A549 (cell line): ENCODE results near the gene MYBL2. TPM values are rescaled to one million over a fixed set of nuclear protein-coding genes. Genes with fewer than 3 reads are reported as not detected.

Experiments used
- ATAC-seq, 2 experiments: fragments of 200-7000 bp in 1 of 2; fragments of >200 bp in 1 of 2; cut with Nextera tagmentation in 1 of 2; cut with Tn5 transposase in 1 of 2; 3 replicates each; pipeline versions ENCODE4 v1.8.0 to v1.9.1; 2018 to 2020; ENCODE audit warnings: mild to moderate bottlenecking in 1 of 2, moderate library complexity in 1 of 2
- CTCF ChIA-PET: fragments of 300-600 bp; sonication (Branson Sonifier 250); formaldehyde crosslinking; extraction: SDS; loops from one replicate; lab custom pipeline; 2021; ENCODE audit warnings: antibody characterized with exemption, inconsistent platforms; lab: Yijun Ruan, JAX
- POLR2A ChIA-PET: fragments of 350-600 bp; formaldehyde crosslinking; extraction: SDS; loops from one replicate; lab custom pipeline; 2021; ENCODE audit warnings: antibody characterized with exemption, inconsistent platforms; lab: Yijun Ruan, JAX
- DNase-seq, 2 experiments: peaks; one replicate each; pipeline versions ENCODE4 v3.0.0 to v3.0.0-alpha.2; 2011 to 2016; ENCODE audit warnings: low read depth in 1 of 2, low spot score in 1 of 2
- FAIRE-seq: peaks from 2 replicates; lab custom pipeline; 2011; peaks lifted over from hg19 to GRCh38; lab: Jason Lieb, UNC
- H3K27ac ChIP-seq, 2 experiments: fragments of >200 bp; sonication (Bioruptor Twin); formaldehyde crosslinking; 3 replicates each; pipeline ENCODE4 v1.5.1; 2016 to 2017
- H3K4me1 ChIP-seq: fragments of >200 bp; sonication (Bioruptor Twin); formaldehyde crosslinking; 3 replicates; pipeline ENCODE4 v1.6.1; 2016
- H3K4me2 ChIP-seq: fragments of >200 bp; sonication (Bioruptor Twin); formaldehyde crosslinking; 3 replicates; pipeline ENCODE4 v1.6.1; 2016
- H3K4me3 ChIP-seq: fragments of >200 bp; sonication (Bioruptor Twin); formaldehyde crosslinking; 3 replicates; pipeline ENCODE4 v1.5.1; 2016
- H3K9me3 ChIP-seq: fragments of >200 bp; sonication (Bioruptor Twin); formaldehyde crosslinking; 3 replicates; pipeline ENCODE4 v1.6.1; 2016
- BHLHE40 ChIP-seq: IDR thresholded peaks from 2 replicates; pipeline ENCODE4 v1.6.1; 2012; ENCODE audit warnings: low read depth, low read length, inconsistent platforms
- CEBPB ChIP-seq, 2 experiments: fragments of >200 bp in 1 of 2; sonication (Bioruptor Twin) in 1 of 2; formaldehyde crosslinking in 1 of 2; IDR thresholded peaks; 2 replicates each; pipeline ENCODE4 v1.6.1; 2012 to 2016
- E2F6 ChIP-seq: IDR thresholded peaks from 2 replicates; pipeline ENCODE4 v1.6.1; 2012; ENCODE audit warnings: low read depth, borderline replicate concordance
- ESRRA ChIP-seq: fragments of 150-350 bp; IDR thresholded peaks from 2 replicates; pipeline ENCODE4 v1.6.1; 2014; ENCODE audit warnings: mild to moderate bottlenecking, low read length, borderline replicate concordance
- FOXS1 ChIP-seq: fragments of 250-450 bp; sonication (Bioruptor Pico); IDR thresholded peaks from 2 replicates; pipeline ENCODE4 v1.5.0; 2020; ENCODE audit warnings: mild to moderate bottlenecking, moderate library complexity
- GATA3 ChIP-seq: IDR thresholded peaks from 2 replicates; pipeline ENCODE4 v1.6.1; 2012; ENCODE audit warnings: borderline replicate concordance
- HES2 ChIP-seq: fragments of >200 bp; sonication (Bioruptor Twin); formaldehyde crosslinking; IDR thresholded peaks from 2 replicates; pipeline ENCODE4 v1.6.1; 2016
- HEYL ChIP-seq: fragments of 250-450 bp; sonication (Bioruptor Pico); IDR thresholded peaks from 2 replicates; pipeline ENCODE4 v1.8.0; 2021; ENCODE audit warnings: mild to moderate bottlenecking, moderate library complexity
- HMGXB4 ChIP-seq: fragments of 250-450 bp; sonication (Bioruptor Pico); IDR thresholded peaks from 2 replicates; pipeline ENCODE4 v1.5.0; 2021; ENCODE audit warnings: mild to moderate bottlenecking, moderate library complexity, borderline replicate concordance
- HOXB5 ChIP-seq: fragments of 250-450 bp; sonication (Bioruptor Pico); IDR thresholded peaks from 2 replicates; pipeline ENCODE4 v1.5.0; 2020; ENCODE audit warnings: mild to moderate bottlenecking, moderate library complexity
- MAFK ChIP-seq: fragments of 450-650 bp; IDR thresholded peaks from 2 replicates; pipeline ENCODE4 v1.6.1; 2014; ENCODE audit not compliant: partially characterized antibody
- NFE2L2 ChIP-seq: fragments of 150-350 bp; conservative IDR thresholded peaks from 2 replicates; pipeline ENCODE4 v1.6.1; 2014; ENCODE audit warnings: low read length
- NPAS2 ChIP-seq: fragments of 250-450 bp; sonication (Bioruptor Pico); IDR thresholded peaks from 2 replicates; pipeline ENCODE4 v1.8.0; 2022; ENCODE audit warnings: mild to moderate bottlenecking, moderate library complexity, borderline replicate concordance
- POLR2AphosphoS2 ChIP-seq: conservative IDR thresholded peaks from 2 replicates; pipeline ENCODE4 v1.6.1; 2012; ENCODE audit warnings: low read length, improper control_type of control experiment, inconsistent platforms
- RAD21 ChIP-seq, 2 experiments: fragments of >200 bp in 1 of 2; sonication (Bioruptor Twin) in 1 of 2; formaldehyde crosslinking in 1 of 2; IDR thresholded peaks in 1 of 2; conservative IDR thresholded peaks in 1 of 2; 2 replicates in 1 of 2; 3 replicates in 1 of 2; pipeline ENCODE4 v1.6.1; 2012 to 2018; ENCODE audit warnings: inconsistent platforms in 1 of 2
- RARB ChIP-seq: fragments of 250-450 bp; sonication (Bioruptor Pico); IDR thresholded peaks from 2 replicates; pipeline ENCODE4 v1.8.0; 2021; ENCODE audit warnings: mild to moderate bottlenecking, moderate library complexity
- RFX5 ChIP-seq: fragments of 450-650 bp; IDR thresholded peaks from 2 replicates; pipeline ENCODE4 v1.7.1; 2014; ENCODE audit warnings: antibody characterized with exemption, mild to moderate bottlenecking, moderate library complexity
- RNF2 ChIP-seq: fragments of 200-600 bp; sonication (generic); IDR thresholded peaks from 2 replicates; pipeline ENCODE4 v1.6.1; 2016; ENCODE audit warnings: low read depth, mild to moderate bottlenecking, antibody characterized with exemption, moderate library complexity, borderline replicate concordance
- SMC3 ChIP-seq: fragments of >200 bp; sonication (Bioruptor Twin); formaldehyde crosslinking; IDR thresholded peaks from 3 replicates; pipeline ENCODE4 v1.6.1; 2018; ENCODE audit warnings: inconsistent platforms
- ZC3H11A ChIP-seq: fragments of 450-650 bp; IDR thresholded peaks from 2 replicates; pipeline ENCODE4 v1.6.1; 2014; ENCODE audit warnings: antibody characterized with exemption, mild to moderate bottlenecking
- ZNF302 ChIP-seq: fragments of 250-450 bp; sonication (Bioruptor Pico); IDR thresholded peaks from 2 replicates; pipeline ENCODE4 v1.9.0; 2021; ENCODE audit warnings: inconsistent platforms, mild to moderate bottlenecking, moderate library complexity
- WGBS: methylation state at CpG from one replicate; pipeline ENCODE4 v1.1.6; 2017; ENCODE audit errors: missing lambda C conversion rate; 5-methylcytosine and 5-hydroxymethylcytosine counted together
- polyA plus RNA-seq, 4 experiments: library from polyadenylated mRNA; depleted of rRNA in 3 of 4; stranded (reverse); fragments of >200 nt; fragmentation: RNase III in 1 of 4; extraction: RNeasy Plus Mini Kit Qiagen cat#74134 plus additional on column Dnase treatment in 1 of 4; gene quantifications; 2 replicates in 3 of 4; 3 replicates in 1 of 4; pipeline ENCODE4 v1.2.3, GENCODE V29; 2011 to 2017
- TF ChIP-seq, protein P1 (sequence below): fragments of 150-350 bp; IDR thresholded peaks from 2 replicates; pipeline ENCODE4 v1.6.1; 2014; ENCODE audit warnings: low read depth, mild to moderate bottlenecking, low read length

Gene MYBL2
- polyA plus RNA-seq, 2 of the 4 experiments (the other 2 are of a cell fraction) = 19.9 to 53.7 TPM

GRCh38 chr20:43762911-43763310, 96.0 kb downstream of the MYBL2 start:
- ATAC-seq (no peak), FAIRE-seq (no peak), DNase-seq (no peak)
- ChIA-PET CTCF (interaction anchor here (0.6 to 6.0 kb wide), 4 partner anchors 13 to 848 kb away, joined by 3 to 43 read pairs (median 8); no protein-coding TSS in a partner anchor), POLR2A (no interaction called here)
- TF ChIP-seq POLR2AphosphoS2 (no peak), RFX5 (no peak), RAD21 (conservative IDR thresholded peaks at IDR 0.05 in 1 of 2, IDR thresholded peaks at IDR 0.05 in 1 of 2) (no peak), HES2 (no peak), ESRRA (no peak), RNF2 (no peak), RARB (CRISPR knock-in tag) (no peak), BHLHE40 (no peak), MAFK (no peak), GATA3 (no peak), FOXS1 (CRISPR knock-in tag) (no peak), CEBPB (IDR thresholded peaks at IDR 0.05) (no peak), HOXB5 (CRISPR knock-in tag) (no peak)
- TF ChIP-seq, protein P1, sequence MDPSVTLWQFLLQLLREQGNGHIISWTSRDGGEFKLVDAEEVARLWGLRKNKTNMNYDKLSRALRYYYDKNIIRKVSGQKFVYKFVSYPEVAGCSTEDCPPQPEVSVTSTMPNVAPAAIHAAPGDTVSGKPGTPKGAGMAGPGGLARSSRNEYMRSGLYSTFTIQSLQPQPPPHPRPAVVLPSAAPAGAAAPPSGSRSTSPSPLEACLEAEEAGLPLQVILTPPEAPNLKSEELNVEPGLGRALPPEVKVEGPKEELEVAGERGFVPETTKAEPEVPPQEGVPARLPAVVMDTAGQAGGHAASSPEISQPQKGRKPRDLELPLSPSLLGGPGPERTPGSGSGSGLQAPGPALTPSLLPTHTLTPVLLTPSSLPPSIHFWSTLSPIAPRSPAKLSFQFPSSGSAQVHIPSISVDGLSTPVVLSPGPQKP = no peak
- Histone ChIP-seq H3K4me2 (no peak overlapping the region), H3K9me3 (no peaks in the 10 kb centered on the region), H3K4me3 (no peak overlapping the region), H3K4me1 (no peaks in the 10 kb centered on the region), H3K27ac (no peak overlapping the region)
- WGBS = 82% methylated on average over 7 of the region's 7 CpGs

GRCh38 chr20:43765916-43766315, 99.0 kb downstream of the MYBL2 start:
- no peaks in the 10 kb centered on the region for H3K4me1 ChIP-seq
- 79% methylated on average over 7 of the region's 7 CpGs for whole genome bisulfite sequencing
- FAIRE-seq (no peak), DNase-seq (no peak)
- TF ChIP-seq ESRRA (no peak), HMGXB4 (CRISPR knock-in tag) (no peak), FOXS1 (CRISPR knock-in tag) (no peak), HEYL (CRISPR knock-in tag) (no peak), NFE2L2 (no peak), NPAS2 (CRISPR knock-in tag) (no peak), E2F6 (no peak), SMC3 (no peak), ZNF302 (no peak), ZC3H11A (no peak)
- TF ChIP-seq, all 56 proteins: peak for 0
- ChIA-PET POLR2A (interaction anchor here (0.6 kb wide), 1 partner anchor 77 kb away, joined by 3 read pairs; no protein-coding TSS in a partner anchor), CTCF (interaction anchor here (0.6 to 6.0 kb wide), 3 partner anchors 16 to 315 kb away, joined by 3 to 43 read pairs (median 5); no protein-coding TSS in a partner anchor)
- Histone ChIP-seq H3K9me3 (no peaks in the 10 kb centered on the region), H3K4me3 (no peak overlapping the region), H3K4me2 (no peak overlapping the region), H3K27ac (no peak overlapping the region)
- no peak for ATAC-seq

Other genes with a start within 250 kb of the MYBL2 start
- 134 and 145 TPM in 2 replicates for gene SRSF6, start 209.2 kb upstream of the MYBL2 start, polyA plus RNA-seq (2011; rRNA removed)
- 99.3 to 113 TPM (median 105 TPM) in 3 replicates for gene SRSF6, start 209.2 kb upstream of the MYBL2 start, polyA plus RNA-seq (2017; fragmentation: RNase III; extraction: RNeasy Plus Mini Kit Qiagen cat#74134 plus additional on column Dnase treatment)
- gene L3MBTL1, start 159.4 kb upstream of the MYBL2 start, polyA plus RNA-seq (2011; rRNA removed) = 2.5 and 3.6 TPM in 2 replicates
- gene L3MBTL1, start 159.4 kb upstream of the MYBL2 start, polyA plus RNA-seq (2017; fragmentation: RNase III; extraction: RNeasy Plus Mini Kit Qiagen cat#74134 plus additional on column Dnase treatment) = 2.8 to 3.8 TPM (median 3.7 TPM) in 3 replicates
- 9.4 and 10.4 TPM in 2 replicates for gene SGK2, start 108.1 kb upstream of the MYBL2 start, polyA plus RNA-seq (2011; rRNA removed)
- 11.4 to 12.2 TPM (median 11.8 TPM) in 3 replicates for gene SGK2, start 108.1 kb upstream of the MYBL2 start, polyA plus RNA-seq (2017; fragmentation: RNase III; extraction: RNeasy Plus Mini Kit Qiagen cat#74134 plus additional on column Dnase treatment)
- 42.2 and 49.0 TPM in 2 replicates for gene IFT52, start 76.2 kb upstream of the MYBL2 start, polyA plus RNA-seq (2011; rRNA removed)
- gene IFT52, start 76.2 kb upstream of the MYBL2 start, polyA plus RNA-seq (2017; fragmentation: RNase III; extraction: RNeasy Plus Mini Kit Qiagen cat#74134 plus additional on column Dnase treatment) = 25.7 to 27.4 TPM (median 26.3 TPM) in 3 replicates
- not detected in 2 replicates for gene GTSF1L, start 59.9 kb downstream of the MYBL2 start, polyA plus RNA-seq (2011; rRNA removed)
- gene GTSF1L, start 59.9 kb downstream of the MYBL2 start, polyA plus RNA-seq (2017; fragmentation: RNase III; extraction: RNeasy Plus Mini Kit Qiagen cat#74134 plus additional on column Dnase treatment) = not detected in 3 replicates
- 2.5 and 3.4 TPM in 2 replicates for gene TOX2, start 247.7 kb downstream of the MYBL2 start, polyA plus RNA-seq (2011; rRNA removed)
- gene TOX2, start 247.7 kb downstream of the MYBL2 start, polyA plus RNA-seq (2017; fragmentation: RNase III; extraction: RNeasy Plus Mini Kit Qiagen cat#74134 plus additional on column Dnase treatment) = 4.9 to 7.2 TPM (median 5.3 TPM) in 3 replicates